SK-N-SH (cell line): ENCODE data around the gene ENKUR. TPM values are rescaled to one million over a fixed set of nuclear protein-coding genes. Genes with fewer than 3 reads are reported as not detected.
A peak's percentile ranks its signal among the peaks of the same experiment; 100 is the strongest.

Experiments
- CTCF ChIA-PET: fragments of 300-600, 350-600 bp; formaldehyde crosslinking; extraction: SDS; loops from one replicate; lab custom pipeline; 2021; lab: Yijun Ruan, JAX
- POLR2A ChIA-PET: fragments of 350-600 bp; sonication (Branson Sonifier 250); formaldehyde crosslinking; extraction: SDS; loops from one replicate; lab custom pipeline; 2020; ENCODE audit warnings: antibody characterized with exemption, inconsistent platforms; lab: Yijun Ruan, JAX
- DNase-seq: peaks from one replicate; pipeline ENCODE4 v3.0.0; 2012
- H2AFZ ChIP-seq: fragments of 200-600 bp; sonication (generic); 2 replicates; pipeline ENCODE4 v1.8.1; 2016; ENCODE audit warnings: antibody characterized with exemption, mild to moderate bottlenecking, low read depth
- H3F3A ChIP-seq: fragments of 200-600 bp; sonication (generic); replicated peaks from 2 replicates; pipeline ENCODE3; 2016; ENCODE audit warnings: antibody characterized with exemption, mild to moderate bottlenecking; ENCODE audit not compliant: insufficient read depth
- H3K27ac ChIP-seq, 2 experiments: fragments of 200-500 bp in 1 of 2; fragments of 200-600 bp in 1 of 2; sonication (Bioruptor generic) in 1 of 2; sonication (generic), shearing (Covaris generic) in 1 of 2; 2 replicates each; pipeline versions ENCODE4 v1.5.1 to v1.6.1; 2014 to 2016; ENCODE audit warnings: low read depth in 2 of 2, inconsistent platforms in 1 of 2, low read length in 1 of 2, mild to moderate bottlenecking in 1 of 2, mixed read lengths in 1 of 2
- H3K27me3 ChIP-seq: fragments of 200-600 bp; sonication (generic), shearing (Covaris generic); 2 replicates; pipeline ENCODE4 v1.6.1; 2016; ENCODE audit warnings: mixed run types; ENCODE audit not compliant: insufficient read depth
- H3K36me3 ChIP-seq, 2 experiments: fragments of 200-500 bp in 1 of 2; fragments of 200-600 bp in 1 of 2; sonication (Bioruptor generic) in 1 of 2; sonication (generic) in 1 of 2; replicated peaks in 1 of 2; 2 replicates each; pipeline versions ENCODE3 to v1.5.1; 2014 to 2016; ENCODE audit warnings: low read length in 1 of 2, mild to moderate bottlenecking in 1 of 2; ENCODE audit not compliant: insufficient read depth in 2 of 2, control insufficient read depth in 1 of 2
- H3K4me1 ChIP-seq, 2 experiments: fragments of 200-500 bp in 1 of 2; fragments of 200-600 bp in 1 of 2; sonication (Bioruptor generic) in 1 of 2; sonication (generic), shearing (Covaris generic) in 1 of 2; 2 replicates each; pipeline versions ENCODE4 v1.5.1 to v1.6.1; 2014 to 2016; ENCODE audit warnings: low read depth in 1 of 2, low read length in 1 of 2, mixed run types in 1 of 2; ENCODE audit not compliant: insufficient read depth in 2 of 2, control insufficient read depth in 1 of 2
- H3K4me2 ChIP-seq: fragments of 200-600 bp; sonication (generic), shearing (Covaris generic); 2 replicates; pipeline ENCODE4 v1.6.1; 2017; ENCODE audit warnings: mixed run types
- H3K4me3 ChIP-seq, 2 experiments: fragments of 200-500 bp in 1 of 2; fragments of 200-600 bp in 1 of 2; sonication (Bioruptor generic) in 1 of 2; sonication (generic), shearing (Covaris generic) in 1 of 2; 2 replicates each; pipeline versions ENCODE4 v1.5.1 to v1.8.1; 2014 to 2016; ENCODE audit warnings: low read depth in 2 of 2, inconsistent platforms in 1 of 2, low read length in 1 of 2, mild to moderate bottlenecking in 1 of 2, mixed read lengths in 1 of 2, moderate library complexity in 1 of 2
- H3K79me2 ChIP-seq: fragments of 200-600 bp; sonication (generic); 2 replicates; pipeline ENCODE4 v1.8.1; 2017; ENCODE audit warnings: mild to moderate bottlenecking; ENCODE audit not compliant: insufficient read depth
- H3K9ac ChIP-seq: fragments of 200-600 bp; sonication (generic); 2 replicates; pipeline ENCODE4 v1.6.1; 2017; ENCODE audit warnings: mixed run types
- H3K9me2 ChIP-seq: fragments of 200-600 bp; sonication (generic); 2 replicates; pipeline ENCODE4 v1.6.1; 2017; ENCODE audit warnings: mixed run types
- H3K9me3 ChIP-seq: fragments of 200-600 bp; sonication (generic); 2 replicates; pipeline ENCODE4 v1.6.1; 2017; ENCODE audit warnings: mixed run types, mild to moderate bottlenecking, moderate library complexity
- H4K20me1 ChIP-seq: fragments of 200-600 bp; sonication (generic); 2 replicates; pipeline ENCODE4 v1.6.1; 2017; ENCODE audit warnings: mild to moderate bottlenecking, mixed run types; ENCODE audit not compliant: insufficient read depth
- CHD2 ChIP-seq: fragments of 150-350 bp; IDR thresholded peaks from 2 replicates; pipeline ENCODE4 v1.6.1; 2018; ENCODE audit warnings: low read length; ENCODE audit not compliant: partially characterized antibody
- EP300 ChIP-seq, 2 experiments: IDR thresholded peaks; 2 replicates each; pipeline versions ENCODE4 v1.4.0 to v1.6.1; 2012; ENCODE audit warnings: borderline replicate concordance in 1 of 2, low read depth in 1 of 2, low read length in 1 of 2
- EZH2phosphoT487 ChIP-seq: fragments of 200-600 bp; sonication (generic); IDR thresholded peaks from 2 replicates; pipeline ENCODE4 v1.6.1; 2017; ENCODE audit warnings: low read depth, mixed run types, mild to moderate bottlenecking, antibody characterized with exemption, moderate library complexity, borderline replicate concordance
- GABPA ChIP-seq: IDR thresholded peaks from 2 replicates; pipeline ENCODE4 v1.4.0; 2012; ENCODE audit warnings: low read depth, mild to moderate bottlenecking
- GATA2 ChIP-seq: sonication (generic); formaldehyde crosslinking; IDR thresholded peaks from 2 replicates; pipeline ENCODE4 v1.5.0; 2020; ENCODE audit warnings: mild to moderate bottlenecking, missing genetic modification reagents
- MXI1 ChIP-seq: IDR thresholded peaks from 2 replicates; pipeline ENCODE4 v1.6.1; 2012; ENCODE audit warnings: mild to moderate bottlenecking, low read depth, low read length, improper control_type of control experiment
- NFIC ChIP-seq: IDR thresholded peaks from 2 replicates; pipeline ENCODE4 v1.4.0; 2012; ENCODE audit warnings: borderline replicate concordance
- NRF1 ChIP-seq: IDR thresholded peaks from 2 replicates; pipeline ENCODE4 v1.6.1; 2012; ENCODE audit warnings: low read depth, mild to moderate bottlenecking, low read length
- PBX3 ChIP-seq: IDR thresholded peaks from 2 replicates; pipeline ENCODE4; 2012
- POLR2AphosphoS5 ChIP-seq: IDR thresholded peaks from 2 replicates; pipeline ENCODE4 v1.6.1; 2012; ENCODE audit warnings: low read depth, low read length
- RCOR1 ChIP-seq: fragments of 150-350 bp; IDR thresholded peaks from 2 replicates; pipeline ENCODE4 v1.6.1; 2017; ENCODE audit warnings: antibody characterized with exemption, low read length
- RXRA ChIP-seq: IDR thresholded peaks from 2 replicates; pipeline ENCODE4 v1.4.0; 2012; ENCODE audit warnings: low read depth, mild to moderate bottlenecking, borderline replicate concordance
- SMC3 ChIP-seq: IDR thresholded peaks from 2 replicates; pipeline ENCODE4 v1.6.1; 2012; ENCODE audit warnings: low read depth, low read length, improper control_type of control experiment
- TCF12 ChIP-seq: IDR thresholded peaks from 2 replicates; pipeline ENCODE4 v1.4.0; 2012
- WGBS: methylation state at CpG from one replicate; pipeline ENCODE4 v1.1.6; 2017; ENCODE audit warnings: low lambda C conversion rate; 5-methylcytosine and 5-hydroxymethylcytosine counted together
- polyA plus RNA-seq, 3 experiments: library from polyadenylated mRNA; depleted of rRNA; stranded (reverse); fragments of >200 nt; gene quantifications; 2 replicates each; pipeline ENCODE4 v1.2.3, GENCODE V29; 2012
- TF ChIP-seq, protein P1 (sequence below): fragments of 150-350 bp; IDR thresholded peaks from 2 replicates; pipeline ENCODE4 v1.6.1; 2017; ENCODE audit warnings: antibody characterized with exemption, low read length, low read depth, borderline replicate concordance
- TF ChIP-seq, protein P2 (sequence below): fragments of 150-350 bp; IDR thresholded peaks from 2 replicates; pipeline ENCODE4 v1.6.1; 2016; ENCODE audit warnings: mild to moderate bottlenecking, low read depth, low read length
- TF ChIP-seq, protein P3 (sequence below): IDR thresholded peaks from 2 replicates; pipeline ENCODE4 v1.4.0; 2012; ENCODE audit warnings: low read depth, borderline replicate concordance

ENKUR gene
- polyA plus RNA-seq, 1 of the 3 experiments (the other 2 are of a cell fraction), result 0.13 TPM

- H3K79me2 ChIP-seq, result no peaks in the 10 kb centered on the region
- no peaks in the 10 kb centered on the region for H3F3A ChIP-seq
- H3K9ac ChIP-seq, result no peak overlapping the region
- POLR2A ChIA-PET, result no interaction called here
- H3K36me3 ChIP-seq, result no peaks in the 10 kb centered on the region
- peaks cover 0 to 4% of the 10 kb centered on the region in 2 experiments; a peak in 2 of 4 replicates for H3K4me1 ChIP-seq
- DNase-seq, result no peak
- H3K9me3 ChIP-seq, result no peaks in the 10 kb centered on the region
- H4K20me1 ChIP-seq, result no peaks in the 10 kb centered on the region
- no peak overlapping the region for H3K4me3 ChIP-seq
- TF ChIP-seq CHD2 (no peak), RCOR1 (no peak)
- TF ChIP-seq, protein P1, sequence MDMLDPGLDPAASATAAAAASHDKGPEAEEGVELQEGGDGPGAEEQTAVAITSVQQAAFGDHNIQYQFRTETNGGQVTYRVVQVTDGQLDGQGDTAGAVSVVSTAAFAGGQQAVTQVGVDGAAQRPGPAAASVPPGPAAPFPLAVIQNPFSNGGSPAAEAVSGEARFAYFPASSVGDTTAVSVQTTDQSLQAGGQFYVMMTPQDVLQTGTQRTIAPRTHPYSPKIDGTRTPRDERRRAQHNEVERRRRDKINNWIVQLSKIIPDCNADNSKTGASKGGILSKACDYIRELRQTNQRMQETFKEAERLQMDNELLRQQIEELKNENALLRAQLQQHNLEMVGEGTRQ, result no peak
- TF ChIP-seq, all 33 proteins: peak for 0
- CTCF ChIA-PET, result no interaction called here
- Histone ChIP-seq H3K9me2 (no peaks in the 10 kb centered on the region), H3K27ac (no peak overlapping the region), H2AFZ (no peak overlapping the region), H3K27me3 (no peaks in the 10 kb centered on the region), H3K4me2 (no peak overlapping the region)
- WGBS, result 100% methylated on average over 1 of the region's 1 CpG
Observed at GRCh38 chr10:25063157-25063556, 47.2 kb upstream of the ENKUR start.

- no peaks in the 10 kb centered on the region for H3K9me2 ChIP-seq
- H3K27ac ChIP-seq, result peak overlapping the region in 1 of 2 experiments; percentile 35; a peak in 2 of 4 replicates
- H2AFZ ChIP-seq, result peak overlapping the region; percentile 45; the same call in 1 of the 2 replicates
- no peaks in the 10 kb centered on the region for H3K79me2 ChIP-seq
- CTCF ChIA-PET, result interaction anchor here (1.3 to 2.0 kb wide), 3 partner anchors 19 to 419 kb away, joined by 4 to 11 read pairs (median 4); no protein-coding TSS in a partner anchor
- WGBS, result 60% methylated on average over 11 of the region's 11 CpGs
- H3K9ac ChIP-seq, result peak overlapping the region; percentile 1; the same call in 1 of the 2 replicates
- no peaks in the 10 kb centered on the region for H3F3A ChIP-seq
- no peak for DNase-seq
- no peaks in the 10 kb centered on the region for H4K20me1 ChIP-seq
- POLR2A ChIA-PET, result no interaction called here
- H3K4me2 ChIP-seq, result peak overlapping the region; percentile 46; the same call in 1 of the 2 replicates
- no peak overlapping the region for H3K4me3 ChIP-seq
- TF ChIP-seq GABPA, result no peak
- TF ChIP-seq RXRA, result no peak
- no peak for TF ChIP-seq NRF1
- TF ChIP-seq PBX3, result no peak
- no peak for TF ChIP-seq MXI1
- TF ChIP-seq TCF12, result no peak
- TF ChIP-seq POLR2AphosphoS5, result no peak
- TF ChIP-seq NFIC, result no peak
- TF ChIP-seq EZH2phosphoT487, result no peak
- TF ChIP-seq, protein P2, sequence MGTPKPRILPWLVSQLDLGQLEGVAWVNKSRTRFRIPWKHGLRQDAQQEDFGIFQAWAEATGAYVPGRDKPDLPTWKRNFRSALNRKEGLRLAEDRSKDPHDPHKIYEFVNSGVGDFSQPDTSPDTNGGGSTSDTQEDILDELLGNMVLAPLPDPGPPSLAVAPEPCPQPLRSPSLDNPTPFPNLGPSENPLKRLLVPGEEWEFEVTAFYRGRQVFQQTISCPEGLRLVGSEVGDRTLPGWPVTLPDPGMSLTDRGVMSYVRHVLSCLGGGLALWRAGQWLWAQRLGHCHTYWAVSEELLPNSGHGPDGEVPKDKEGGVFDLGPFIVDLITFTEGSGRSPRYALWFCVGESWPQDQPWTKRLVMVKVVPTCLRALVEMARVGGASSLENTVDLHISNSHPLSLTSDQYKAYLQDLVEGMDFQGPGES, result no peak
- TF ChIP-seq, protein P3, sequence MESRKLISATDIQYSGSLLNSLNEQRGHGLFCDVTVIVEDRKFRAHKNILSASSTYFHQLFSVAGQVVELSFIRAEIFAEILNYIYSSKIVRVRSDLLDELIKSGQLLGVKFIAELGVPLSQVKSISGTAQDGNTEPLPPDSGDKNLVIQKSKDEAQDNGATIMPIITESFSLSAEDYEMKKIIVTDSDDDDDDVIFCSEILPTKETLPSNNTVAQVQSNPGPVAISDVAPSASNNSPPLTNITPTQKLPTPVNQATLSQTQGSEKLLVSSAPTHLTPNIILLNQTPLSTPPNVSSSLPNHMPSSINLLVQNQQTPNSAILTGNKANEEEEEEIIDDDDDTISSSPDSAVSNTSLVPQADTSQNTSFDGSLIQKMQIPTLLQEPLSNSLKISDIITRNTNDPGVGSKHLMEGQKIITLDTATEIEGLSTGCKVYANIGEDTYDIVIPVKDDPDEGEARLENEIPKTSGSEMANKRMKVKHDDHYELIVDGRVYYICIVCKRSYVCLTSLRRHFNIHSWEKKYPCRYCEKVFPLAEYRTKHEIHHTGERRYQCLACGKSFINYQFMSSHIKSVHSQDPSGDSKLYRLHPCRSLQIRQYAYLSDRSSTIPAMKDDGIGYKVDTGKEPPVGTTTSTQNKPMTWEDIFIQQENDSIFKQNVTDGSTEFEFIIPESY, result no peak
- no peak for TF ChIP-seq RCOR1
- TF ChIP-seq CHD2, result no peak
- TF ChIP-seq SMC3, result no peak
- TF ChIP-seq EP300 (IDR thresholded peaks at IDR 0.05; ENCODE audit: borderline replicate concordance in 1 of 2, low read depth in 1 of 2, low read length in 1 of 2), result no peak
- no peak for TF ChIP-seq GATA2 (CRISPR knock-in tag)
- H3K27me3 ChIP-seq, result no peaks in the 10 kb centered on the region
- H3K9me3 ChIP-seq, result no peaks in the 10 kb centered on the region
- H3K4me1 ChIP-seq, result no peaks in the 10 kb centered on the region; a peak in 1 of 4 replicates
- no peaks in the 10 kb centered on the region for H3K36me3 ChIP-seq
Observed at GRCh38 chr10:25061711-25062449, 45.9 kb upstream of the ENKUR start.
